Neural cell (in vitro differentiated cells): Measurements from ENCODE around the gene VEPH1. TPM values are rescaled to one million over a fixed set of nuclear protein-coding genes. Genes with fewer than 3 reads are reported as not detected.

Experiments used
- H2AFZ ChIP-seq: fragments of 200-600, 300-800 bp; sonication (generic), shearing (Covaris generic); 2 replicates; pipeline ENCODE4 v1.6.0; 2014; ENCODE audit warnings: low read depth, mild to moderate bottlenecking, antibody characterized with exemption, low read length, moderate library complexity
- H3F3A ChIP-seq: fragments of 200-600 bp; shearing (Covaris generic); 2 replicates; pipeline ENCODE4 v1.6.1; 2016; ENCODE audit warnings: mild to moderate bottlenecking, moderate library complexity, mixed read lengths, antibody characterized with exemption, low read length; ENCODE audit not compliant: insufficient read depth, poor library complexity, severe bottlenecking
- H3K27ac ChIP-seq: fragments of 200-600, 300-800 bp; sonication (generic), shearing (Covaris generic); 2 replicates; pipeline ENCODE4 v1.5.1; 2014; ENCODE audit warnings: mild to moderate bottlenecking, low read length, moderate library complexity
- H3K27me3 ChIP-seq: fragments of 300-800, 200-600 bp; sonication (generic), shearing (Covaris generic); 2 replicates; pipeline ENCODE4 v1.6.0; 2014; ENCODE audit warnings: mild to moderate bottlenecking, low read depth, low read length, moderate library complexity; ENCODE audit not compliant: insufficient read depth
- H3K36me3 ChIP-seq: fragments of 300-800, 200-600 bp; sonication (generic), shearing (Covaris generic); 2 replicates; pipeline ENCODE4 v1.5.1; 2014; ENCODE audit warnings: mild to moderate bottlenecking, antibody characterized with exemption, low read length, moderate library complexity; ENCODE audit not compliant: insufficient read depth
- H3K4me2 ChIP-seq: fragments of 300-800, 200-600 bp; sonication (generic), shearing (Covaris generic); 2 replicates; pipeline ENCODE4 v1.6.0; 2014; ENCODE audit warnings: mild to moderate bottlenecking, low read length
- H3K4me3 ChIP-seq: fragments of 300-800, 200-600 bp; sonication (generic), shearing (Covaris generic); 2 replicates; pipeline ENCODE4 v1.5.1; 2014; ENCODE audit warnings: mild to moderate bottlenecking, low read length, moderate library complexity
- H3K79me2 ChIP-seq: fragments of 200-600 bp; shearing (Covaris generic); replicated peaks from 2 replicates; pipeline ENCODE4 v1.6.0; 2014; ENCODE audit warnings: mild to moderate bottlenecking, low read length, moderate library complexity; ENCODE audit not compliant: insufficient read depth
- H3K9ac ChIP-seq: fragments of 300-800, 200-600 bp; sonication (generic), shearing (Covaris generic); 2 replicates; pipeline ENCODE4 v1.6.1; 2016; ENCODE audit warnings: mild to moderate bottlenecking, low read length, mixed read lengths
- H3K9me2 ChIP-seq: fragments of 200-600 bp; shearing (Covaris generic); 2 replicates; pipeline ENCODE4 v1.6.1; 2016; ENCODE audit warnings: mild to moderate bottlenecking, low read length, mixed read lengths; ENCODE audit not compliant: insufficient read depth
- H3K9me3 ChIP-seq: fragments of 200-600, 300-800 bp; sonication (generic), shearing (Covaris generic); 2 replicates; pipeline ENCODE4 v1.6.1; 2016; ENCODE audit warnings: mild to moderate bottlenecking, mixed run types, low read length, moderate library complexity, mixed read lengths
- H4K20me1 ChIP-seq: fragments of 200-600 bp; shearing (Covaris generic); 2 replicates; pipeline ENCODE4 v1.6.1; 2016; ENCODE audit warnings: mild to moderate bottlenecking, mixed run types; ENCODE audit not compliant: insufficient read depth
- EP300 ChIP-seq: fragments of 450-650 bp; conservative IDR thresholded peaks from 2 replicates; pipeline ENCODE4 v1.6.1; 2014; ENCODE audit warnings: antibody characterized with exemption, mild to moderate bottlenecking, moderate library complexity; ENCODE audit not compliant: poor library complexity, severe bottlenecking
- EZH2 ChIP-seq: fragments of 200-600, 300-800 bp; shearing (Covaris generic), sonication (generic); IDR thresholded peaks from 2 replicates; pipeline ENCODE4 v1.6.1; 2014; ENCODE audit warnings: antibody characterized with exemption, low read length, borderline replicate concordance, mild to moderate bottlenecking; ENCODE audit not compliant: insufficient read depth, poor library complexity, severe bottlenecking
- MXI1 ChIP-seq: fragments of 450-650 bp; conservative IDR thresholded peaks from 2 replicates; pipeline ENCODE4 v1.6.1; 2014; ENCODE audit warnings: antibody characterized with exemption, mild to moderate bottlenecking; ENCODE audit not compliant: poor library complexity, severe bottlenecking
- POLR2AphosphoS5 ChIP-seq: IDR thresholded peaks from 2 replicates; pipeline ENCODE4 v1.6.1; 2012
- RAD21 ChIP-seq: fragments of 450-650 bp; conservative IDR thresholded peaks from 2 replicates; pipeline ENCODE4 v1.6.1; 2014; ENCODE audit warnings: antibody characterized with exemption, mild to moderate bottlenecking, moderate library complexity
- SMC3 ChIP-seq: fragments of 450-650 bp; conservative IDR thresholded peaks from 2 replicates; pipeline ENCODE4 v1.6.1; 2014; ENCODE audit warnings: antibody characterized with exemption, mild to moderate bottlenecking, moderate library complexity; ENCODE audit not compliant: poor library complexity
- TAF1 ChIP-seq: IDR thresholded peaks from 2 replicates; pipeline ENCODE4 v1.6.1; 2012; ENCODE audit warnings: low read depth
- polyA plus RNA-seq: library from polyadenylated mRNA; depleted of rRNA; stranded (reverse); fragments of >200 nt; gene quantifications from 2 replicates; pipeline ENCODE4 v1.2.3, GENCODE V29; 2014
- TF ChIP-seq, protein P1 (sequence below): IDR thresholded peaks from 2 replicates; pipeline ENCODE4 v1.6.1; 2012; ENCODE audit warnings: borderline replicate concordance
- TF ChIP-seq, protein P2 (sequence below): fragments of 450-650 bp; IDR thresholded peaks from 2 replicates; pipeline ENCODE4 v1.5.1; 2014; ENCODE audit warnings: antibody characterized with exemption, mild to moderate bottlenecking, moderate library complexity; ENCODE audit not compliant: poor library complexity, severe bottlenecking

Gene VEPH1
- polyA plus RNA-seq, 1 donor from 2014 or later, result 0.89 TPM

- no peaks in the 10 kb centered on the region for H4K20me1 ChIP-seq
- H2AFZ ChIP-seq, result no peak overlapping the region
- TF ChIP-seq EZH2 (no peak), POLR2AphosphoS5 (no peak), SMC3 (no peak), EP300 (no peak), RAD21 (no peak), MXI1 (no peak), TAF1 (no peak)
- TF ChIP-seq, protein P1, sequence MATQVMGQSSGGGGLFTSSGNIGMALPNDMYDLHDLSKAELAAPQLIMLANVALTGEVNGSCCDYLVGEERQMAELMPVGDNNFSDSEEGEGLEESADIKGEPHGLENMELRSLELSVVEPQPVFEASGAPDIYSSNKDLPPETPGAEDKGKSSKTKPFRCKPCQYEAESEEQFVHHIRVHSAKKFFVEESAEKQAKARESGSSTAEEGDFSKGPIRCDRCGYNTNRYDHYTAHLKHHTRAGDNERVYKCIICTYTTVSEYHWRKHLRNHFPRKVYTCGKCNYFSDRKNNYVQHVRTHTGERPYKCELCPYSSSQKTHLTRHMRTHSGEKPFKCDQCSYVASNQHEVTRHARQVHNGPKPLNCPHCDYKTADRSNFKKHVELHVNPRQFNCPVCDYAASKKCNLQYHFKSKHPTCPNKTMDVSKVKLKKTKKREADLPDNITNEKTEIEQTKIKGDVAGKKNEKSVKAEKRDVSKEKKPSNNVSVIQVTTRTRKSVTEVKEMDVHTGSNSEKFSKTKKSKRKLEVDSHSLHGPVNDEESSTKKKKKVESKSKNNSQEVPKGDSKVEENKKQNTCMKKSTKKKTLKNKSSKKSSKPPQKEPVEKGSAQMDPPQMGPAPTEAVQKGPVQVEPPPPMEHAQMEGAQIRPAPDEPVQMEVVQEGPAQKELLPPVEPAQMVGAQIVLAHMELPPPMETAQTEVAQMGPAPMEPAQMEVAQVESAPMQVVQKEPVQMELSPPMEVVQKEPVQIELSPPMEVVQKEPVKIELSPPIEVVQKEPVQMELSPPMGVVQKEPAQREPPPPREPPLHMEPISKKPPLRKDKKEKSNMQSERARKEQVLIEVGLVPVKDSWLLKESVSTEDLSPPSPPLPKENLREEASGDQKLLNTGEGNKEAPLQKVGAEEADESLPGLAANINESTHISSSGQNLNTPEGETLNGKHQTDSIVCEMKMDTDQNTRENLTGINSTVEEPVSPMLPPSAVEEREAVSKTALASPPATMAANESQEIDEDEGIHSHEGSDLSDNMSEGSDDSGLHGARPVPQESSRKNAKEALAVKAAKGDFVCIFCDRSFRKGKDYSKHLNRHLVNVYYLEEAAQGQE, result no peak
- TF ChIP-seq, protein P2, sequence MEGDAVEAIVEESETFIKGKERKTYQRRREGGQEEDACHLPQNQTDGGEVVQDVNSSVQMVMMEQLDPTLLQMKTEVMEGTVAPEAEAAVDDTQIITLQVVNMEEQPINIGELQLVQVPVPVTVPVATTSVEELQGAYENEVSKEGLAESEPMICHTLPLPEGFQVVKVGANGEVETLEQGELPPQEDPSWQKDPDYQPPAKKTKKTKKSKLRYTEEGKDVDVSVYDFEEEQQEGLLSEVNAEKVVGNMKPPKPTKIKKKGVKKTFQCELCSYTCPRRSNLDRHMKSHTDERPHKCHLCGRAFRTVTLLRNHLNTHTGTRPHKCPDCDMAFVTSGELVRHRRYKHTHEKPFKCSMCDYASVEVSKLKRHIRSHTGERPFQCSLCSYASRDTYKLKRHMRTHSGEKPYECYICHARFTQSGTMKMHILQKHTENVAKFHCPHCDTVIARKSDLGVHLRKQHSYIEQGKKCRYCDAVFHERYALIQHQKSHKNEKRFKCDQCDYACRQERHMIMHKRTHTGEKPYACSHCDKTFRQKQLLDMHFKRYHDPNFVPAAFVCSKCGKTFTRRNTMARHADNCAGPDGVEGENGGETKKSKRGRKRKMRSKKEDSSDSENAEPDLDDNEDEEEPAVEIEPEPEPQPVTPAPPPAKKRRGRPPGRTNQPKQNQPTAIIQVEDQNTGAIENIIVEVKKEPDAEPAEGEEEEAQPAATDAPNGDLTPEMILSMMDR, result no peak
- no peaks in the 10 kb centered on the region for H3F3A ChIP-seq
- no peak overlapping the region for H3K27ac ChIP-seq
- no peak overlapping the region for H3K9ac ChIP-seq
- H3K4me3 ChIP-seq, result no peak overlapping the region
- no peak overlapping the region for H3K4me2 ChIP-seq
- no peaks in the 10 kb centered on the region for H3K9me2 ChIP-seq
- no peaks in the 10 kb centered on the region for H3K27me3 ChIP-seq
- no peaks in the 10 kb centered on the region for H3K9me3 ChIP-seq
- no peaks in the 10 kb centered on the region for H3K36me3 ChIP-seq
- no peaks in the 10 kb centered on the region for H3K79me2 ChIP-seq
Observed at GRCh38 chr3:157530637-157531300, 27.6 kb upstream of the VEPH1 start.

GRCh38 chr3:157529751-157530150 is 26.5 kb upstream of the VEPH1 start:
- no peak overlapping the region for H2AFZ ChIP-seq
- no peaks in the 10 kb centered on the region for H3K9me2 ChIP-seq
- H3K27ac ChIP-seq, result no peak overlapping the region
- H3K9ac ChIP-seq, result no peak overlapping the region
- no peaks in the 10 kb centered on the region for H3K9me3 ChIP-seq
- TF ChIP-seq POLR2AphosphoS5 (no peak), MXI1 (no peak)
- no peaks in the 10 kb centered on the region for H3K79me2 ChIP-seq
- no peaks in the 10 kb centered on the region for H3K36me3 ChIP-seq
- H3K4me2 ChIP-seq, result no peak overlapping the region
- no peaks in the 10 kb centered on the region for H3F3A ChIP-seq
- H3K27me3 ChIP-seq, result no peaks in the 10 kb centered on the region
- H4K20me1 ChIP-seq, result no peaks in the 10 kb centered on the region
- no peak overlapping the region for H3K4me3 ChIP-seq
